Fibroblast of lung (primary cell): ENCODE data around the gene IL17REL.
A peak's percentile ranks its signal among the peaks of the same experiment; 100 is the strongest.

Experiments
- CTCF ChIP-seq, 2 donors: IDR thresholded peaks in 1 of 2; conservative IDR thresholded peaks in 1 of 2; 1 replicate in 1 of 2; 2 replicates in 1 of 2; pipeline ENCODE4 v1.5.1; 2011 to 2012; ENCODE audit warnings: low read length in 2 of 2, control low read depth in 1 of 2, inconsistent platforms in 1 of 2, low read depth in 1 of 2, mild to moderate bottlenecking in 1 of 2
- EZH2 ChIP-seq: IDR thresholded peaks from 2 replicates; pipeline ENCODE4 v1.5.1; 2012; ENCODE audit warnings: low read length, control low read depth, mild to moderate bottlenecking; ENCODE audit errors: missing control alignments

- TF ChIP-seq CTCF (conservative IDR thresholded peaks at IDR 0.05 in 1 of 2, IDR thresholded peaks at IDR 0.05 in 1 of 2; ENCODE audit: low read depth in 1 of 2, low read length in 2 of 2): peak; percentile 25 to 33
- no peak for TF ChIP-seq EZH2
Measured at GRCh38 chr22:50012211-50013181, at the start of gene IL17REL.
